Activated naive CD8-positive, alpha-beta T cell treated with anti-CD3 and anti-CD28 coated beads, Interleukin-2, amount 50 U/mL, for 24 hours (primary cell): Measurements from ENCODE around the gene MMS19.
A peak's percentile ranks its signal among the peaks of the same experiment; 100 is the strongest.

Source experiments
- ATAC-seq: fragments of 150-1000 bp; cut with Tn5 transposase; one replicate; pipeline ENCODE4 v1.10.0; 2021
- DNase-seq: peaks from one replicate; pipeline ENCODE4 v3.0.0; 2021
- H3K27ac Mint-ChIP-seq: one replicate; pipeline ENCODE4 v1.8.0; 2021; ENCODE audit warnings: mild to moderate bottlenecking, mixed read lengths
- H3K27me3 Mint-ChIP-seq: one replicate; pipeline ENCODE4 v1.8.0; 2021; ENCODE audit warnings: mixed read lengths
- H3K36me3 Mint-ChIP-seq: one replicate; pipeline ENCODE4 v1.8.0; 2021; ENCODE audit warnings: low read depth, mixed read lengths
- H3K4me1 Mint-ChIP-seq: one replicate; pipeline ENCODE4 v1.8.0; 2021; ENCODE audit warnings: mixed read lengths
- H3K4me3 Mint-ChIP-seq: one replicate; pipeline ENCODE4 v1.8.0; 2021; ENCODE audit warnings: mild to moderate bottlenecking, moderate library complexity, mixed read lengths
- H3K9me3 Mint-ChIP-seq: one replicate; pipeline ENCODE4 v1.8.0; 2021; ENCODE audit warnings: mixed read lengths

The MMS19 gene

DNA sequence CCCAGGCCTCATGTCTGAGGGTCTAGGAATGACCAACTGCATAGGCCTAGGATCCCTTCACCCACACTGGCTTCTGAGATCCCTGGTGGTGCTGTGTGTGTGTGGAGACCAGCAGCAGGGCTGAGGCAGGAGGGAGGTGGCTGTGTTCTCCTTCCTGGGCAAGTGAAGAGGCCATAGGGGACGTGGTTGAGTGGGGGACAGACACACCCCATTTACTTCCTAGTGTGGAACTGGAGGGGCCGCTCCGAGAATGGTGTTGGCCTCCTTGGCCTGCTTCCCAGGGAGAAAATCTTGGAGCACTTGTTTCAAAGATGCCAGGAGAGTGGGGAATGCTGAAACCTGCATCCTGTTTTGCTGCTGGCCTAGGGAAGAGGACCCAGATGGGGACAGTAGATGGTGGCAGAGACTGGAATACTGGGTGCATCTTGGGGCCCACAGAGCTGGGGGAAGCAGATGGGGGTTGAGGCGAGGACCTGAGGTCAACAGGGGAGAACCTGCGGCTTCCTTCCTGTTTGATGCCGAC is 19.6 kb upstream of the MMS19 start:
- Mint-ChIP-seq H3K27me3 (peaks cover 11% of the 10 kb centered on the region), H3K4me3 (no peak overlapping the region), H3K27ac (no peak overlapping the region), H3K4me1 (no peaks in the 10 kb centered on the region), H3K36me3 (no peaks in the 10 kb centered on the region), H3K9me3 (no peaks in the 10 kb centered on the region)
- DNase-seq (no peak), ATAC-seq (no peak)

DNA sequence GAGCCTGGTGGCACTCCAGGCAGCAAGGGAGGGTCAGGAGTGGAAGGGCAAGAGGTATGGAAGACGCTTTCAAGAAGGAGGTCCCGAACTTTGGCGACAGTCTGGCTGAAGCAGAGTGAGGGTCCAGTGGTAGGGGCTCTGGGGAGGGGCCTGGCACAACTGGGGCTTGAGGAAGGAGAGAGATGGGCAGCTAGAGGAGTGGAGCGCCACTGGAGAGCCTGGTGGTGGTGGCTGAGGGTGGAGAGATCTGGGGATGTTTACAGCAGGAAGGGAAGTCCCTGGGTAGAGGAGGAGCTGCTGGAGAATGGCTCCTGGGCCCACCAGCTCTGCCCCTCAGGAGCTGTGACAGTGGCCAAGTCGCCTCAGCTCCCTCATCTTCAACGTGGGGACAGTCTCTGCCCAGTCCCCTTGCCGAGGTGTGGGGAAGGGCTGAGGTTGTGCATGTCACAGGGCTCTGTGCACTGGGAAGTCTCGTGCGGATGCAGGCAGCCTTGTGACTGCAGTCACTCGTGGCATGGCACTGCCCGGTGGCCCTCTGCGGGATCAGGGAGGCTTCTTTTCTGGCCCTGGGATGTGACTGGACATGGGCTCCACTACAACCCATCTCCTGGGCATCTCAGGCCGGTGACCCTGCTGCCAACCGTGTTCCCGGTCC is 19.0 kb upstream of the MMS19 start:
- ATAC-seq = no peak
- no peaks in the 10 kb centered on the region for H3K4me1 Mint-ChIP-seq
- no peak overlapping the region for H3K27ac Mint-ChIP-seq
- H3K9me3 Mint-ChIP-seq = no peaks in the 10 kb centered on the region
- no peak for DNase-seq
- H3K36me3 Mint-ChIP-seq = no peaks in the 10 kb centered on the region
- no peak overlapping the region for H3K4me3 Mint-ChIP-seq
- H3K27me3 Mint-ChIP-seq = peaks cover 9% of the 10 kb centered on the region

DNA sequence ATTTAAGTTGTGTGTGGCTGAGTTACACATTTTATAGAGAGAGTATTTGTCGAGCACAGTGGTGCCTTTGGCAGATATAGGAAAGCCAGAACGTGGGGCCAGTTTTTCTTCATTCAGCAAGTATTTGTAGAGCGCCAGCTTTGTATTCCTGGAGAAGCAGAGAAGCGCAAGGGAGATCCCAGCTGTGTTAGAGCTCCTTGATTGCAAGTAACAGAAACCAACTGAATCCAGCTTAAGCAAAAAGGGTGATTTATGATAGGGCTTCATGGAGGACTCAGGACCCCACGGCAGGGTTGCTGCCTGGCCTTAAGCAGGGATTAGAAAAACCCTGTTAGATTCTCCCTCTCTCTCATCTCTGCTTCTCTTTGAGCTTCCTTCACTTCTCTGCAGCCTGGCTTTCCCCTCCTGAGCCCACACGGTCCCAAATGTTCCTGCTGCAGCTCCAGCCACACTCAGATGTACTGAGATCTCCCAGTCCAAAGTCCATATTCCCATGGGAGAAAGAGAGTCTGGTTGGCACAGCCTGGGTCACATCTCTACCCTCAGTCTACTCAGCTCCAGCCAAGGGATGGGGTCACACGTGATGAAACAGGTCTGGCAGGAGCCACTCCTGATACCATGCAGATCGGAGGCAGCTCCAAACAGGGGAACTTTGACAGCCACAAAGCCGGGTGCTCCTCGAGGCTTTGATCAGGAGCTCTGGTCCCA is 17.2 kb upstream of the MMS19 start:
- H3K9me3 Mint-ChIP-seq = no peaks in the 10 kb centered on the region
- H3K27ac Mint-ChIP-seq = no peak overlapping the region
- H3K4me1 Mint-ChIP-seq = no peaks in the 10 kb centered on the region
- H3K36me3 Mint-ChIP-seq = no peaks in the 10 kb centered on the region
- peaks cover 9% of the 10 kb centered on the region for H3K27me3 Mint-ChIP-seq
- H3K4me3 Mint-ChIP-seq = no peak overlapping the region
- no peak for ATAC-seq
- DNase-seq = no peak

DNA sequence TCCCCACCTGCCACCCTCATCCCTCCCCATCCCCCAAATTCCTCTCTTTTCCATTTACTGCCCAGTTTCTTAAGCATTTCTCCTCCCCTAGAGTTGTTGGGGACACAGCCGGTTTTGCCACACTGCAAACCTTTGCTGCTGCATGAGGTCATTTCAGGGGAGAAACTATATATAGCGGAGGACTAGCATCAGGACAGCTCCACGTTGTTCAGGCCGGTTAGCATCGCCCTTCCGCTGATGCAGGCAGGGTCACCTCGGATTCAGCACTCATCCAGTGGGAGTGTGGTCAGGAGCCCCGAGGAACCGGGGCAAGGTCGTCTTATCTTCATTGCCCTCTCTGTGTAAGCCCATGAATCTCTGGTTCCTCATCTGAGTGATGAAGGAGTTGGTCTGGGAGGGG is 16.1 kb upstream of the MMS19 start:
- ATAC-seq = no peak
- Mint-ChIP-seq H3K4me1 (no peaks in the 10 kb centered on the region), H3K27me3 (peaks cover 9% of the 10 kb centered on the region)

DNA sequence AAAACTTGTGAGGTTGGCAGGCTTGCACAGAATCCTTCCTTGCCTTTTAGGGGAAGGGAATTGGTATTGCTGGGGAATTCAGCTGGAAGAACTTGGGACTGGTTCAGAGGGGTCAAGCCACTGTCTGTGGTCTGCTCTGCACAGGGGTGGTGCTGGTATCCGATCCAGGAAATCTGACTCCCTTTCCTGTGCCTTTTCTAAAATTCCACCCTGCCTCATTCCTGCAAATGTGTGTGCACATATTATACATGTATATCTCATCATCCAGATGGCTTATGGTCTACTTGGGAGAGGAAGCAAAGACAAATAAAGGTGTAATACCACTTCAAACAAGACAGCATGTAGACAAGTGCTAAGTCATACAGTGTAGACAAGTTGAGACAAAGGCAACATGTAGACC is 14.8 kb upstream of the MMS19 start:
- H3K27ac Mint-ChIP-seq = no peak overlapping the region
- H3K36me3 Mint-ChIP-seq = no peaks in the 10 kb centered on the region
- peaks cover 7% of the 10 kb centered on the region for H3K27me3 Mint-ChIP-seq
- H3K9me3 Mint-ChIP-seq = no peaks in the 10 kb centered on the region
- H3K4me3 Mint-ChIP-seq = no peak overlapping the region
- DNase-seq = no peak
- no peak for ATAC-seq
- no peaks in the 10 kb centered on the region for H3K4me1 Mint-ChIP-seq

More for the DNA sequence above, 16.1 kb upstream of the MMS19 start:
- DNase-seq = no peak
- no peaks in the 10 kb centered on the region for H3K36me3 Mint-ChIP-seq
- H3K27ac Mint-ChIP-seq = no peak overlapping the region
- H3K9me3 Mint-ChIP-seq = no peaks in the 10 kb centered on the region
- no peak overlapping the region for H3K4me3 Mint-ChIP-seq

DNA sequence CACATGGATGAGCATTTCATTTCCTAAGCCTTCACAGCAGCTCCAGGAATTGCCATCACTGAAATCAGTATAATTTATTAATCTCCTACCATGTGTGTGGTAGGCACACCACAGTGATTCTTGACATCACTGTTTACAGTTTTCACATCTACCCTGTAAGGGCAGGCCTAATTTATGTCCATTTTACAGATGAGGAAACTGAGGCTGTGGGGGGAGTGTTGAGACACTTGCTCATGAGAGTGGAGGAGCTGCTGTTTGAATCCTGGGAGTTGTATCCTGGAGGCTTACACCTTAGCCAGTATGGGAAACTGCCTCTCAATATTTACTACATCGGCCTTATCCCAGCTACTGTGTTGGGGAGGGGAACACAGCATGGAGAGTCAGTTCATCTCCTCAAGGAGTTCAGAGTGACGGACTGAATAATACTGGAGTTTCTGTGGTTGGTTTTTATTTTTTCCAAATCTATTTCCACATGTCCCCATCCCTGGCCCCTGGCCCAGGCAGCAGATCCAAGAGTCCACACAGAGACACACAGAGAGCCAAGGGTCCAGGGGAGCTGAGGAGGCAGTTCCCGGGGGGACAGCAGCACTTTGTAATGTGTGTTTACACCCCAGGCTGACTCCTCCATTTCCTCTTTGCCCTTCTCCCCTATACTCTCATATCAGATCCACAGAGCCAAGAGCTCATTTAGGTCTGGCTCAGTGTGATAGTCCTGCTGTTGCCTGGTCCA is 13.7 kb upstream of the MMS19 start:
- Mint-ChIP-seq H3K27ac (no peak overlapping the region), H3K36me3 (no peaks in the 10 kb centered on the region), H3K4me1 (no peaks in the 10 kb centered on the region), H3K9me3 (no peaks in the 10 kb centered on the region), H3K4me3 (no peak overlapping the region), H3K27me3 (peaks cover 7% of the 10 kb centered on the region)
- DNase-seq (no peak), ATAC-seq (no peak)

DNA sequence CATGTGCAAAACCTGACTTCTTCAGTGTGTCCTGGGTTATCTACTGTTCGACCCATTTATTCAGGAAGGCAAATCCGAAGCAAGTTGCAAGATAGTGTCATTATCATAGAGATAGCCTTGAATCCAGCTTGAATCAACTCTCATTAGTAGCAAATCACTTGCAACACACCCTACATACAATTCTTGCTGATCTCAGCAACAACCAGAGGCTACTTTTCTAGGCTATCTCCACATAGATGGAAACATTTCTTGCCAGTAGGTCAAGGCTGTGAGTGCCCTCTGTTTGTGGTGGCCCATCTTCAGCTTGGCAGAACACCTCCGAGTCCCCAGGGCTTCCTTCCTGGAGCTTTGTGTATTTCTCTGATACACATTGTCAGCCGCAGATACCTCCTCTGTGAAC is 12.5 kb upstream of the MMS19 start:
- H3K4me1 Mint-ChIP-seq = peaks cover 3% of the 10 kb centered on the region
- ATAC-seq = no peak
- H3K4me3 Mint-ChIP-seq = no peak overlapping the region

DNA sequence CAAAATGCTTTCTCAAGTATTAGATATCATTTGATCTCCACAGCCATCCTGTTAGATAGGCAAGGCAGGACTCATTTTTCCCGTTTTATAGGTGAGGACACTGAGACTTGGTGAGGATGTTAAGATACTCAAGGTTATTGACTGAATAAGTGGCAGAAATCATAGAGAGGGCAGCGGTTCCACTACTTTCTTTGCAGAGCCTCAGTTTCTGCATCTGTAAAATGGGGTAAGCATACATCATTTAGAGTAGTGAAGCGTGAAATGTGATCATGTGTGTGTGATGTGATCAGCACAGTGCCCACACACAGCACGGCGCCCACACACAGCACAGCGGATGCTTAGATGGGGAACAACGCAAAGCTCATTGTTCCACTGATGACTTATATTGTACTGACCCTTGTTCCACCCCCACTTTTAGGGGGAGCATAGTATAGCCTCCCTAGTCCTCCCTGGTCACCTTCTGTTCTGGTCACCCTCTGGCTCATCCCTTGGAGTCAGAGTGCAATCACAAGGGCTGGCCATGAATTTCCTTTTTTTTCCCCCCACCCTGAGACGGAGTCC is 11.0 kb upstream of the MMS19 start:
- Mint-ChIP-seq H3K9me3 (no peaks in the 10 kb centered on the region), H3K4me1 (peaks cover 3% of the 10 kb centered on the region), H3K4me3 (no peak overlapping the region), H3K27ac (no peak overlapping the region), H3K36me3 (no peaks in the 10 kb centered on the region), H3K27me3 (no peaks in the 10 kb centered on the region)
- DNase-seq (no peak), ATAC-seq (no peak)

More for the DNA sequence above, 12.5 kb upstream of the MMS19 start:
- no peak for DNase-seq
- no peak overlapping the region for H3K27ac Mint-ChIP-seq
- H3K36me3 Mint-ChIP-seq = no peaks in the 10 kb centered on the region
- no peaks in the 10 kb centered on the region for H3K9me3 Mint-ChIP-seq
- H3K27me3 Mint-ChIP-seq = peaks cover 7% of the 10 kb centered on the region

DNA sequence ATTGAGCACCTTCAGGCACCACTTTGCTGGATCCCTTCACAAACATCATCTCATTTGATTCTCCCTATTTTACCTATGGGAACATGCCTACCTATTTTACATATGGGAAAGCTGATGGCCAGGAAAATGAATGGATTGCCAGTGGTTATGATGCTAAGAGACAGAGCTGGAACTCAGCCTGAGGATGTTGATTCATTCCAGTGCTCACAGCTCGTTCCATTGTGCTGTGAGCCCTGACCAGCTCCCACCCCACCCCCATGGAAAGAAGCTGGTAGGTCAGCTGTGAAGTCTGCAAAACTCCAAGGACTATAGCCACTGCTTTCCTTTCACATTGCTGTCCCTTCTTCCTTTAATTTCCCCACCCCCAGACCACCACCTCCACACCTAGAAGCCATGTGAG is 10.1 kb upstream of the MMS19 start:
- no peak for ATAC-seq
- Mint-ChIP-seq H3K36me3 (no peaks in the 10 kb centered on the region), H3K4me3 (no peak overlapping the region), H3K27ac (no peak overlapping the region), H3K4me1 (peaks cover 3% of the 10 kb centered on the region), H3K9me3 (no peaks in the 10 kb centered on the region), H3K27me3 (no peaks in the 10 kb centered on the region)
- DNase-seq = no peak

DNA sequence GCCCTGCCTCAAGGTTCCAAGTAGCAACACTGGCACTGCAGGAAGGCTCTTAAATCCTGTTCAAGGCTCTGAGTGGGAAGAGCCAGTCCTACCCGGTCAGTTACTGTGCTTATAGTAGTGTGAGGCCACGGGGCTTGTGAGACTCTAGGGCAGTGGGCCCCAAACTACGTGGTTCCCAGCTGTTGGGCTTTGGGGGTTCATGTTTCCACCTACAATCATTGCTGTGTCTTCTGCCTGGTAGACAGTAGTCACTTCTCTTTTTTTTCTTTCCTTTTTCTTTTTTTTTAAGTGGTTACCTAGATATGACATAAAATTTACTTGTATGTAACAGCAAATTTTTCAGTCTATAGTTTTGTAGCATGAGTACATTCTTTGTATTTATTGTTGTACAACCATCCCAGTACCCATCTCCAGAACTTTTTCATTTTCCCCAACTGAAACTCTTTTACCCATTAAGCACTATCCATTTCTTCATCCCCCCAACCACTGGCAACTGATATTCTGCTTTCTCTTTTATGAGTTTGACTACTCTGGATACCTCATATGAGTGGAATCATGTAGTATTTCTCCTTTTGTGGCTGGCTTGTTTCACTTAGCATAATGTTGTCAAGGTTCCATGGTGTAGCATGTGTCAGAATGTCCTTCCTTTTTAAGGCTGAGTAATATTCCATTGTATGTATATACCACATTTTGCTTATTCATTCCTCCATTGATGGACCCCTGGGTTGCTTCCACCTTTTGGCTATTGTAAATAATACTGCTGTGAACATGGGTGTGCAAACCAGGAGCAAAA is 8.2 kb upstream of the MMS19 start:
- Mint-ChIP-seq H3K4me3 (no peak overlapping the region), H3K4me1 (peaks cover 3% of the 10 kb centered on the region), H3K27me3 (peaks cover 11% of the 10 kb centered on the region), H3K36me3 (no peaks in the 10 kb centered on the region), H3K9me3 (no peaks in the 10 kb centered on the region), H3K27ac (peak overlapping the region; percentile 64)
- DNase-seq (no peak), ATAC-seq (no peak)

DNA sequence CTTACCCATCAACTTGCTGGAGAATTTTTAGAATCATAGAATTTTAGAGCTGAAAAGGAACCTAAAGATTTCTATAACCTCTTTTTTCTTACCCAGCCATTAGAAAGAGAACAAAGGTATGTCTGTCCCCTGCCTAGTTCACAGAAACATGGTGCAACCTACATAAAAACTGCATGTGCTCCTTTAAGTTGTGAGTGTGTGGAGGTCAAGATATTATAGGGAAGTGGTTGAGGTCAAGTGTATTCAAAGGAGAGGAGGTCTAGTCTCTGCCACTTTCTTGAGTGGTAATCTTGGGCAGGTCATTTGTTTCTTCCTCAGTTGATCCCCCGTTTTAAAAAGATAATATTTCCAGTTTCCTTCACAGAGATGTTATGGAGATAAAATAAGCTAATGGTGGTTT is 6.9 kb upstream of the MMS19 start:
- Mint-ChIP-seq H3K4me1 (peaks cover 6% of the 10 kb centered on the region), H3K27ac (no peak overlapping the region), H3K27me3 (peaks cover 22% of the 10 kb centered on the region), H3K9me3 (no peaks in the 10 kb centered on the region), H3K4me3 (no peak overlapping the region), H3K36me3 (no peaks in the 10 kb centered on the region)
- DNase-seq (no peak), ATAC-seq (no peak)

DNA sequence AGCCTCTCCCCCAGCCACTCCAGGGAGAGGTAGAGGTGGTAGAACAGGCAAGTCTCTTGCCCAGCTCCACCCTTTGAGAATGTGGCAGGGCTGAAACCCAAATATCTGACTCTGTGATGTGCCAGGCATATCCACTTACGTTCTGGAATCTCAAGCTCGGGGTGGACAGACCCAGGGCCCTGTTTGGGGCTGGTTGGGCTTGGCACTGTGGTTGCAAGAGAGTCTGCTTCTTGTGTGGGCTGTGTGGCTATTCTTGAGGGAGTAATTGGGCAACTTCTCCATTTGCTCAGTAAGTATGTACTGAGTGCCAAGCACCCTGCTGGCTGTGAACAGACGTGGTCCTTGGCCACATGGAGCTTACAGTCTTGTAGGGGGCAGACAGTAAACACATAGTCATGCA is 5.2 kb upstream of the MMS19 start:
- DNase-seq = no peak
- peaks cover 6% of the 10 kb centered on the region for H3K4me1 Mint-ChIP-seq
- H3K36me3 Mint-ChIP-seq = no peaks in the 10 kb centered on the region
- peaks cover 29% of the 10 kb centered on the region for H3K27me3 Mint-ChIP-seq
- no peak overlapping the region for H3K27ac Mint-ChIP-seq
- no peak overlapping the region for H3K4me3 Mint-ChIP-seq
- no peak for ATAC-seq
- H3K9me3 Mint-ChIP-seq = no peaks in the 10 kb centered on the region

DNA sequence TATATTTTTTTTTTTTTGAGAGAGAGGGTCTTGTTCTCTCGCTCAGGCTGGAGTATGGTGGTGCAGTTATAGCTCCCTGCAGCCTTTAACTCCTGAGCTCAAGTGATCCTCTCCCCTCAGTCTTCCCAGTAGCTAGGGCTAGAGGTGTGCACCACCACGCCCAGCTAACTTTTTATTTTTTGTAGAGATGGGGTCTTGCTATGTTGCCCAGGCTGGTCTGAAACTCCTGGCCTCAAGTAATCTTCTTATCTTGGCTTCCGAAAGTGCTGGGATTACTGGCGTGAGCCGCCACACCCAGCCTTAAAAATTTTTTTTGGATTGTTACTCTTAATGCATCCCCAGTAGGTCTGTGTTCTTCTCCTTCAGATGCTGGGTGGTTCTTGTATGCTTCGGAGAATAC is 4.7 kb upstream of the MMS19 start:
- H3K27ac Mint-ChIP-seq = no peak overlapping the region
- peaks cover 6% of the 10 kb centered on the region for H3K4me1 Mint-ChIP-seq
- H3K9me3 Mint-ChIP-seq = no peaks in the 10 kb centered on the region
- no peaks in the 10 kb centered on the region for H3K36me3 Mint-ChIP-seq
- no peak overlapping the region for H3K4me3 Mint-ChIP-seq
- DNase-seq (no peak), ATAC-seq (no peak)
- H3K27me3 Mint-ChIP-seq = peaks cover 29% of the 10 kb centered on the region

DNA sequence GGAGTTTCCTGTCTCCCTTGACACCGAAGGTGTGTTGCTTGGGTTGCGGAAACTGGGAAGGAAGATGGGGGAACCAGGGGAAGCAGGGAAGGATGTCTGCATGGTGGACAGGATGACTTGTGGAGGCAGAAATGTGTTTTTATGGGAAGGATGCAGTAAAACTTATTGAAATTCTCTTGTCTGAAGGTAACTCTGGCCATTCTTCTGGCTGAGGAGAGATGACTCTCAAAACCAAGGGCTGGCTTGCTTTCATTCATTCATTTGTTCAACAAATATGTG is 2.0 kb upstream of the MMS19 start:
- DNase-seq (no peak), ATAC-seq (no peak)
- Mint-ChIP-seq H3K27me3 (peaks cover 29% of the 10 kb centered on the region), H3K36me3 (peaks cover 2% of the 10 kb centered on the region), H3K9me3 (no peaks in the 10 kb centered on the region), H3K27ac (no peak overlapping the region), H3K4me1 (peaks cover 29% of the 10 kb centered on the region), H3K4me3 (peak overlapping the region; percentile 66)
